Measurements from ENCODE around the gene EXOC4.

The EXOC4 gene

GRCh38 chr7:133860628-133861335 is 607.9 kb downstream of the EXOC4 start:
- no peak for TF ChIP-seq CTCF (IDR thresholded peaks at IDR 0.05)

- no peak for TF ChIP-seq CTCF (IDR thresholded peaks at IDR 0.05)
Measured at GRCh38 chr7:133861876-133862275, 609.0 kb downstream of the EXOC4 start.

GRCh38 chr7:133863362-133864061 is 610.6 kb downstream of the EXOC4 start:
- TF ChIP-seq CTCF (IDR thresholded peaks at IDR 0.05), result no peak

GRCh38 chr7:133869556-133869955 is 616.7 kb downstream of the EXOC4 start:
- TF ChIP-seq CTCF (IDR thresholded peaks at IDR 0.05), result no peak

GRCh38 chr7:133871757-133872156 is 618.9 kb downstream of the EXOC4 start:
- no peak for TF ChIP-seq CTCF (IDR thresholded peaks at IDR 0.05)

- TF ChIP-seq CTCF (IDR thresholded peaks at IDR 0.05), result no peak
Measured at GRCh38 chr7:133873187-133873586, 620.3 kb downstream of the EXOC4 start.

GRCh38 chr7:133873631-133874030 is 620.8 kb downstream of the EXOC4 start:
- no peak for TF ChIP-seq CTCF (IDR thresholded peaks at IDR 0.05)

All from LNCAP (cell line).